Fibroblast of lung (primary cell): ENCODE data around the gene MOCOS. TPM values are rescaled to one million over a fixed set of nuclear protein-coding genes. Genes with fewer than 3 reads are reported as not detected.

Experiments used
- DNase-seq, 2 donors: peaks; one replicate each; pipeline versions ENCODE4 v3.0.0 to v3.0.0-alpha.2; 2010; ENCODE audit warnings: low read depth in 2 of 2
- H2AFZ ChIP-seq: 2 replicates; pipeline ENCODE4 v1.5.1; 2012; ENCODE audit warnings: low read length, control low read depth, inconsistent platforms
- H3K27ac ChIP-seq: 2 replicates; pipeline ENCODE4 v1.5.1; 2011; ENCODE audit warnings: low read length, control low read depth; ENCODE audit not compliant: insufficient read depth
- H3K27me3 ChIP-seq: 2 replicates; pipeline ENCODE4 v1.5.1; 2011; ENCODE audit warnings: mild to moderate bottlenecking, low read length; ENCODE audit not compliant: control insufficient read depth, insufficient read depth
- H3K36me3 ChIP-seq: 2 replicates; pipeline ENCODE4 v1.5.1; 2011; ENCODE audit warnings: low read length; ENCODE audit not compliant: control insufficient read depth, insufficient read depth
- H3K4me1 ChIP-seq: 2 replicates; pipeline ENCODE4 v1.5.1; 2011; ENCODE audit warnings: low read length; ENCODE audit not compliant: control insufficient read depth, insufficient read depth; ENCODE audit errors: extremely low read depth
- H3K4me2 ChIP-seq: 2 replicates; pipeline ENCODE4 v1.5.1; 2011; ENCODE audit warnings: low read length, control low read depth; ENCODE audit not compliant: insufficient read depth; ENCODE audit errors: extremely low read depth
- H3K4me3 ChIP-seq, 4 experiments: fragments of 200-600 bp in 1 of 4; sonication (generic) in 1 of 4; replicated peaks in 1 of 4; 2 replicates each; pipeline ENCODE4 v1.5.1; 2011 to 2016; ENCODE audit warnings: low read length in 4 of 4, low read depth in 3 of 4, mild to moderate bottlenecking in 3 of 4, control low read depth in 2 of 4, inconsistent platforms in 1 of 4, mixed read lengths in 1 of 4; ENCODE audit not compliant: insufficient read depth in 1 of 4; ENCODE audit errors: control extremely low read depth in 1 of 4
- H3K79me2 ChIP-seq: 2 replicates; pipeline ENCODE4 v1.5.1; 2012; ENCODE audit warnings: mild to moderate bottlenecking, low read length, inconsistent platforms; ENCODE audit not compliant: control insufficient read depth, insufficient read depth
- H3K9ac ChIP-seq: 2 replicates; pipeline ENCODE4 v1.5.1; 2011; ENCODE audit warnings: mild to moderate bottlenecking, low read length, control low read depth; ENCODE audit not compliant: insufficient read depth
- H3K9me3 ChIP-seq: 2 replicates; pipeline ENCODE4 v1.5.1; 2012; ENCODE audit warnings: low read depth, low read length; ENCODE audit not compliant: control insufficient read depth, insufficient read depth
- H4K20me1 ChIP-seq: 2 replicates; pipeline ENCODE4 v1.5.1; 2011; ENCODE audit warnings: low read length; ENCODE audit not compliant: control insufficient read depth, insufficient read depth; ENCODE audit errors: extremely low read depth
- EZH2 ChIP-seq: IDR thresholded peaks from 2 replicates; pipeline ENCODE4 v1.5.1; 2012; ENCODE audit warnings: low read length, control low read depth, mild to moderate bottlenecking; ENCODE audit errors: missing control alignments
- polyA plus RNA-seq, 2 donors: library from polyadenylated mRNA; depleted of rRNA in 1 of 2; stranded (reverse) in 1 of 2; unstranded in 1 of 2; fragments of >200 nt; gene quantifications; 2 replicates each; pipeline ENCODE4 v1.2.1, GENCODE V29; 2011 to 2012; ENCODE audit warnings: missing spikeins in 1 of 2
- total RNA-seq: library from RNA; depleted of rRNA; stranded (reverse); fragments of >200 nt; gene quantifications from 2 replicates; pipeline ENCODE4 v1.2.1, GENCODE V29; 2014
- TF ChIP-seq, protein P1 (sequence below), 2 donors: IDR thresholded peaks in 1 of 2; conservative IDR thresholded peaks in 1 of 2; 1 replicate in 1 of 2; 2 replicates in 1 of 2; pipeline ENCODE4 v1.5.1; 2011 to 2012; ENCODE audit warnings: low read length in 2 of 2, control low read depth in 1 of 2, inconsistent platforms in 1 of 2, low read depth in 1 of 2, mild to moderate bottlenecking in 1 of 2

Gene MOCOS
- total and polyA plus RNA-seq, 2 donors (not counting 1 experiment from before 2014, with no cell fraction given), result 2.0 to 13.9 TPM

DNA sequence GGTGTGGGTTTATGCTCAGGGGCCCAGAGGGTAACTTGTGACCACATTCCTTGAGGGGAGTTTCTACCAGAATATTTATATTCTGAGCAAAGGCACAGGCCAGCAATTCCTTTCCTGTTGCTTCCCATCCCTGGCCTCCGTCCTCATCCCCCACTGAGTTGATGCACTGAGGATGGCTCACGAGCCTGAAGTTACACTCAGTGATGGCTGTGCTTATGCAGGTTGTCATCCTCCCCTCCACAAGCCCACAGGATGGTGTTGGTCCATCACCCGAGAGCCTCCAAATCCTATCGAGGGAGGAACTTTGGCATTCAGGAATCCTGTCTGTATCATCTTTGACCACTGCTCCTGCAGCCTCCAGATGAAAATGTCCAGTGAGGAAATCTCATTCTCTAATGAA is 81.9 kb downstream of the MOCOS start:
- Histone ChIP-seq H3K4me2 (no peak overlapping the region), H2AFZ (no peak overlapping the region), H3K9me3 (no peaks in the 10 kb centered on the region), H3K9ac (no peak overlapping the region), H3K27me3 (no peaks in the 10 kb centered on the region), H3K27ac (no peak overlapping the region), H4K20me1 (no peaks in the 10 kb centered on the region), H3K79me2 (no peaks in the 10 kb centered on the region), H3K4me3 (no peak overlapping the region), H3K36me3 (no peaks in the 10 kb centered on the region), H3K4me1 (no peaks in the 10 kb centered on the region)
- DNase-seq, result no peak
- TF ChIP-seq EZH2, result no peak
- TF ChIP-seq, protein P1, sequence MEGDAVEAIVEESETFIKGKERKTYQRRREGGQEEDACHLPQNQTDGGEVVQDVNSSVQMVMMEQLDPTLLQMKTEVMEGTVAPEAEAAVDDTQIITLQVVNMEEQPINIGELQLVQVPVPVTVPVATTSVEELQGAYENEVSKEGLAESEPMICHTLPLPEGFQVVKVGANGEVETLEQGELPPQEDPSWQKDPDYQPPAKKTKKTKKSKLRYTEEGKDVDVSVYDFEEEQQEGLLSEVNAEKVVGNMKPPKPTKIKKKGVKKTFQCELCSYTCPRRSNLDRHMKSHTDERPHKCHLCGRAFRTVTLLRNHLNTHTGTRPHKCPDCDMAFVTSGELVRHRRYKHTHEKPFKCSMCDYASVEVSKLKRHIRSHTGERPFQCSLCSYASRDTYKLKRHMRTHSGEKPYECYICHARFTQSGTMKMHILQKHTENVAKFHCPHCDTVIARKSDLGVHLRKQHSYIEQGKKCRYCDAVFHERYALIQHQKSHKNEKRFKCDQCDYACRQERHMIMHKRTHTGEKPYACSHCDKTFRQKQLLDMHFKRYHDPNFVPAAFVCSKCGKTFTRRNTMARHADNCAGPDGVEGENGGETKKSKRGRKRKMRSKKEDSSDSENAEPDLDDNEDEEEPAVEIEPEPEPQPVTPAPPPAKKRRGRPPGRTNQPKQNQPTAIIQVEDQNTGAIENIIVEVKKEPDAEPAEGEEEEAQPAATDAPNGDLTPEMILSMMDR (conservative IDR thresholded peaks at IDR 0.05 in 1 of 2, IDR thresholded peaks at IDR 0.05 in 1 of 2; ENCODE audit: low read depth in 1 of 2, low read length in 2 of 2), result no peak

DNA sequence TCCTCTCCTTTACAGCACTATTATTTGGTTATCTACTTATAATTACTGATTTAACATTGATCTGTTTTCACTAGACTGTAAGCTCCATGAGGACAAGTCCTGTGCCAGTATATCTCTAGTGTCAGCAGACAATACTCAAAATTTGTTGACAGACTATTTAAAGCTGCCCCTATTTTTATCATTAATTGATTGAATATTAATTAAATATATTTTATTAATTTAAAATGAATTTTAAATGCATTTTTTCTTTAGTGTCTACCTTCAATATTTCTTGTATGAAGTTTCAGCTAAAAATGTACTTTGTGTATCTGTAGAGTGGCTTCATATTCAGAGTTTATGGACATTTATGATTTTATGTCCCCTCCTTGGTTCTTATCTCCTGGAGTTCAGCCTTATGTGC is 83.9 kb downstream of the MOCOS start:
- Histone ChIP-seq H3K4me2 (no peak overlapping the region), H3K27me3 (no peaks in the 10 kb centered on the region)

DNA sequence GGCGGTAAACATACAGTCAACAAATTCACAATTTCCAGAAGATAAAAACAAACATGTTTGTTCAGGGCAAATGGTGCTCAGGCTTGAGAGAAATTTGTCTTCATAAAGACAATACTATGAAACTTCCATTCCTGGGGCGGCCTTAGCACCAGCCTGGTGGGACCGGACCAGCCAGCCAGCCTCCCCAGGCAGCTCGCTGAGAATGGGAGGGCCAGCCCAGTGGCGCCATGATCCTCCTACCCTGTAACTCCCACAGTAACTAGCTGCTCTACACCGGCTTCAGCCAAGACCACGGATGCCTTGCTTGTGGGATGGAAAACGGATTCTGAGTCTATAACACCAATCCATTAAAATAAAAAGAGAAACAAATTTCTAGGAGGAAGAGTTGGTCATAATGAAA is 86.0 kb downstream of the MOCOS start:
- Histone ChIP-seq H4K20me1 (no peaks in the 10 kb centered on the region), H3K27ac (no peak overlapping the region), H3K4me2 (no peak overlapping the region), H3K36me3 (no peaks in the 10 kb centered on the region), H3K4me1 (no peaks in the 10 kb centered on the region), H3K79me2 (no peaks in the 10 kb centered on the region), H3K27me3 (no peaks in the 10 kb centered on the region), H3K9ac (no peak overlapping the region), H3K9me3 (no peaks in the 10 kb centered on the region), H2AFZ (no peak overlapping the region), H3K4me3 (no peak overlapping the region)
- no peak for DNase-seq
- TF ChIP-seq, protein P1 (conservative IDR thresholded peaks at IDR 0.05 in 1 of 2, IDR thresholded peaks at IDR 0.05 in 1 of 2; ENCODE audit: low read depth in 1 of 2, low read length in 2 of 2), result no peak
- no peak for TF ChIP-seq EZH2

More for the DNA sequence above, 83.9 kb downstream of the MOCOS start:
- no peak overlapping the region for H3K4me3 ChIP-seq
- TF ChIP-seq EZH2, result no peak
- TF ChIP-seq, protein P1 (conservative IDR thresholded peaks at IDR 0.05 in 1 of 2, IDR thresholded peaks at IDR 0.05 in 1 of 2; ENCODE audit: low read depth in 1 of 2, low read length in 2 of 2), result no peak
- no peak overlapping the region for H2AFZ ChIP-seq
- no peak overlapping the region for H3K27ac ChIP-seq
- H4K20me1 ChIP-seq, result no peaks in the 10 kb centered on the region
- H3K36me3 ChIP-seq, result no peaks in the 10 kb centered on the region
- no peak overlapping the region for H3K9ac ChIP-seq
- no peaks in the 10 kb centered on the region for H3K9me3 ChIP-seq
- DNase-seq, result no peak
- no peaks in the 10 kb centered on the region for H3K4me1 ChIP-seq
- H3K79me2 ChIP-seq, result no peaks in the 10 kb centered on the region
